IPS-18a (cell line): ENCODE measurements around the gene SPEF2.

Experiments used
- H3K27ac ChIP-seq: one replicate; pipeline ENCODE4 v1.5.1; 2013; ENCODE audit warnings: low read length
- H3K27me3 ChIP-seq: one replicate; pipeline ENCODE4 v1.6.1; 2013; ENCODE audit warnings: mild to moderate bottlenecking, low read length; ENCODE audit not compliant: control insufficient read depth, insufficient read depth
- H3K36me3 ChIP-seq: one replicate; pipeline ENCODE4 v1.6.1; 2013; ENCODE audit warnings: low read depth, low read length; ENCODE audit not compliant: control insufficient read depth
- H3K4me1 ChIP-seq: one replicate; pipeline ENCODE4 v1.6.1; 2013; ENCODE audit warnings: low read depth, low read length; ENCODE audit not compliant: control insufficient read depth
- H3K4me3 ChIP-seq: one replicate; pipeline ENCODE4 v1.5.1; 2013; ENCODE audit warnings: low read length
- H3K9ac ChIP-seq: one replicate; pipeline ENCODE4 v1.6.1; 2013; ENCODE audit warnings: mild to moderate bottlenecking, low read length, moderate library complexity
- H3K9me3 ChIP-seq: one replicate; pipeline ENCODE4 v1.6.1; 2013; ENCODE audit warnings: low read depth, low read length; ENCODE audit not compliant: control insufficient read depth

SPEF2 gene

GRCh38 chr5:35622974-35623373, 5.3 kb downstream of the SPEF2 start:
- Histone ChIP-seq H3K36me3 (no peaks in the 10 kb centered on the region), H3K27me3 (peaks cover 24% of the 10 kb centered on the region), H3K27ac (no peak overlapping the region), H3K4me3 (no peak overlapping the region), H3K4me1 (no peaks in the 10 kb centered on the region), H3K9ac (no peak overlapping the region), H3K9me3 (no peaks in the 10 kb centered on the region)

DNA sequence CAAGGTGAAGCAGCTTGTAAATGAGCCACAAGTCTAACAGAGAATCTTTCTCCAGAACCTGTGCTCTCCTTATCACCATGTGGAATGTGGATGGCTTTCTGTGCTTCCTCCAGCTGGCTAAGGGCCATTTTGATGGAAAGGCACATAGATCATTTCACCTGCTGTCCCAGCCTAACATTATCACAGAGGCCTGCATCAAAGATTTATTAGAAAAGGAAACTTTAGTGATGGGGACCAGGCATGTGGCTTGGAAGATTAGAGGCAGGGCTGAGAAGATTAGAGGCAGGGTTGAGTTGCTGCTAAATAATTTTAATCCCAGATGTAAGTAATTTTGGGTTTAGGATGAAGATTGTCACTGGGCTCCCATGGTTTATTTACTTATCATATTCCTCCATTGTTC, 6.3 kb downstream of the SPEF2 start:
- Histone ChIP-seq H3K4me1 (no peaks in the 10 kb centered on the region), H3K27me3 (peaks cover 14% of the 10 kb centered on the region), H3K36me3 (no peaks in the 10 kb centered on the region), H3K27ac (no peak overlapping the region), H3K4me3 (no peak overlapping the region), H3K9ac (no peak overlapping the region), H3K9me3 (no peaks in the 10 kb centered on the region)

DNA sequence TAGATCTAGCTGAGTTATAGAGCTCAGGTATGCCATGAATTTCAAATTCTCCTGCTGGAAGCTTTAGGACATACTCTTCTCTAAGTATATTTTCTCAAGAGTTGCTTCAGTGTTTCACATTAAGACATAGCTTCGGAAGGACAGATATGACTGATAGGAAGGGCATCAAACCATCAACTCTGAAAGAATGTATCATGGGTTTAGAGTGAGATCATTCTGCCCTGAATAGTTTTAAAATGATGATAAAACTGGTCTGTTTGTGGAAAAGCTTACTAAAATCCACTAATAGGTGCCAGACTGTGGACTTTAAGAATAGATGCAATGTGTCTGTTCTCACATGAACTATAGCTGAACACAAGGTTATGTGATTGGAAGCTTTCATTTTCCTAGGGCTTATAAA, 8.4 kb downstream of the SPEF2 start:
- Histone ChIP-seq H3K36me3 (no peaks in the 10 kb centered on the region), H3K9me3 (no peaks in the 10 kb centered on the region), H3K4me1 (no peaks in the 10 kb centered on the region), H3K27me3 (no peaks in the 10 kb centered on the region), H3K27ac (no peak overlapping the region), H3K4me3 (no peak overlapping the region), H3K9ac (no peak overlapping the region)

- Histone ChIP-seq H3K4me1 (no peaks in the 10 kb centered on the region), H3K9ac (no peak overlapping the region), H3K27ac (no peak overlapping the region), H3K4me3 (no peak overlapping the region), H3K9me3 (no peaks in the 10 kb centered on the region), H3K27me3 (no peaks in the 10 kb centered on the region), H3K36me3 (no peaks in the 10 kb centered on the region)
Observed at GRCh38 chr5:35626553-35626952, 8.9 kb downstream of the SPEF2 start.

- no peaks in the 10 kb centered on the region for H3K36me3 ChIP-seq
Observed at GRCh38 chr5:35634326-35634725, 16.7 kb downstream of the SPEF2 start.

DNA sequence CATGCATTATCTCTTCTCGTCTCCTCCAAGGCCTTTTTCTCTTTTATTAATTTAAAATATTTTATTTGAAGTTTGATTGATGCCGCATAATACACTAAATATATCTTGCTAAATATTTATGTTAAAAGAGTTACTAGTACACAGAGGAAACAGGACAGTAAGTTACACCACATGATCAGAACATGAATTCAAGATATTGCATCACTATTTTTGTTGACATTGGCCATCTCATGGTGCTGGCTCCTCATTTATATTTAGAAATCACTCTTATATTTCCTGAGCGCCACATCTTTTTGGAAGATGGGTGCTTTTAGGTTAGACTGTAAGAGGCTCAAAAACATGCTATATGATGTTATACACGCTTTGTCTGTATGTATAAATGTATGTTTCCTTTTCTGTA, 23.0 kb downstream of the SPEF2 start:
- Histone ChIP-seq H3K9me3 (no peaks in the 10 kb centered on the region), H3K27me3 (no peaks in the 10 kb centered on the region), H3K4me3 (no peak overlapping the region), H3K27ac (no peak overlapping the region), H3K9ac (no peak overlapping the region), H3K4me1 (no peaks in the 10 kb centered on the region), H3K36me3 (no peaks in the 10 kb centered on the region)

More at GRCh38 chr5:35634326-35634725, 16.7 kb downstream of the SPEF2 start:
- Histone ChIP-seq H3K9ac (no peak overlapping the region), H3K4me1 (no peaks in the 10 kb centered on the region), H3K27ac (no peak overlapping the region), H3K27me3 (no peaks in the 10 kb centered on the region), H3K4me3 (no peak overlapping the region), H3K9me3 (peaks cover 11% of the 10 kb centered on the region)

DNA sequence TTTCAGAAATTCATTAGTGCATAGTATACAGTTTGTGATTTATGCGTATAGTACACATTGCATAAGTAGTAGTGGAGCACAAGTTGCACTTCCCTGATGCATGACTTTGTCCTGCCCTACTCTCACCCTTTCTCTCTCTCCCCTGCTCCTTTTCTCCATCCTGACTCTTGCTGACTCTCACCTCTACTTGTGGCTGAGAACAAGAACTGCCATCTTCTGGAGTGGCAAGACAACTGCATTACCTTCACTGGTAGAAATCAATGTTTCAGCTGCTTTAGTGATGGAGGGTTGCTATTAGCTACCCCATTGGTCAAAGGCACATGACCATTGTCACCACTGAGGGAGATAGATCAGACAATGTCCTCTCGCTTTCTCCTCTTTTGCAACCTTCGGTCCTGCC, 26.9 kb downstream of the SPEF2 start:
- Histone ChIP-seq H3K36me3 (no peaks in the 10 kb centered on the region), H3K9ac (no peak overlapping the region), H3K27me3 (no peaks in the 10 kb centered on the region), H3K4me3 (no peak overlapping the region), H3K9me3 (no peaks in the 10 kb centered on the region), H3K27ac (no peak overlapping the region), H3K4me1 (no peaks in the 10 kb centered on the region)

- H3K27ac ChIP-seq: no peak overlapping the region
- H3K36me3 ChIP-seq: no peaks in the 10 kb centered on the region
- H3K9ac ChIP-seq: no peak overlapping the region
- H3K4me1 ChIP-seq: no peaks in the 10 kb centered on the region
- H3K9me3 ChIP-seq: no peaks in the 10 kb centered on the region
- no peak overlapping the region for H3K4me3 ChIP-seq
- no peaks in the 10 kb centered on the region for H3K27me3 ChIP-seq
Observed at GRCh38 chr5:35647128-35647527, 29.5 kb downstream of the SPEF2 start.

DNA sequence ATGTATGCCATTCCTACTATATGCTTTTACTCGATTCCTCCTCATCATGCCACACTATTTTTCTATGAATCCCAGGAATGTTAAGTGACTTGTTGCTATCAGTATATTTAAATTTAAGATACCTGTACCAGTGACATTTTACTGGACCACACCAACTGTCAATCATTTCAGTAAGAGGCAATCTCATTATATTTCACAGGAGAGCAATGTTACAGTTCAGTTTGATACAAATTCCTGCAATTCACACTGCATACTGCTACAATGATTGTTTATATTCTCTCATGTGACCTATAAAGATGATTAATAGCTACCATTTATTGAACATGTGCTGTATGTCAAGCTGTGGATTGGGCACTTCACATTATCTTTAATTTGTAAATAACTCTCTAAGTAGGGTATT, 30.0 kb downstream of the SPEF2 start:
- no peaks in the 10 kb centered on the region for H3K36me3 ChIP-seq
- H3K27ac ChIP-seq: no peak overlapping the region
- no peaks in the 10 kb centered on the region for H3K27me3 ChIP-seq
- no peaks in the 10 kb centered on the region for H3K9me3 ChIP-seq
- no peak overlapping the region for H3K9ac ChIP-seq
- no peaks in the 10 kb centered on the region for H3K4me1 ChIP-seq
- no peak overlapping the region for H3K4me3 ChIP-seq

GRCh38 chr5:35651002-35651756, 33.5 kb downstream of the SPEF2 start:
- Histone ChIP-seq H3K4me3 (no peak overlapping the region), H3K27me3 (no peaks in the 10 kb centered on the region), H3K9me3 (no peaks in the 10 kb centered on the region), H3K4me1 (no peaks in the 10 kb centered on the region), H3K36me3 (no peaks in the 10 kb centered on the region), H3K9ac (no peak overlapping the region), H3K27ac (no peak overlapping the region)

DNA sequence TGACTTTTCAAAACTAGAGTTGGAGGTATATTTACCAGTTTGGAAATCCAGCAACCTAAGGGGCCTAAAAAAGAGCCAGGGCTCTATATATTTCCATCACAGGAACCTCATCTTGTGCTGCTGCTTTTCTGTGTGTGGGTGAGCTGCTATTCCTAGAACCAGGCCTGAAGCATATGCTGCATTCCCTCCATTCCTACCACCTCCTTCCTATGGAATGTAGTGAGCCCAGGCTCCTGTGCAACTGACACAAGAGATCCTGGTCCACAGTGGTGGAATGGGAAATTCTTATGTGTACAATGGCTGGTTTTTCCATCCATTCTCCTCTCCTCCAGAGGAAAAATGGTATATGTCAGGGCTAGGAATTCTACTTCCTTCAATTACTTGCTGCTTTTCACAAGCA, 39.1 kb downstream of the SPEF2 start:
- H3K27ac ChIP-seq: no peak overlapping the region

DNA sequence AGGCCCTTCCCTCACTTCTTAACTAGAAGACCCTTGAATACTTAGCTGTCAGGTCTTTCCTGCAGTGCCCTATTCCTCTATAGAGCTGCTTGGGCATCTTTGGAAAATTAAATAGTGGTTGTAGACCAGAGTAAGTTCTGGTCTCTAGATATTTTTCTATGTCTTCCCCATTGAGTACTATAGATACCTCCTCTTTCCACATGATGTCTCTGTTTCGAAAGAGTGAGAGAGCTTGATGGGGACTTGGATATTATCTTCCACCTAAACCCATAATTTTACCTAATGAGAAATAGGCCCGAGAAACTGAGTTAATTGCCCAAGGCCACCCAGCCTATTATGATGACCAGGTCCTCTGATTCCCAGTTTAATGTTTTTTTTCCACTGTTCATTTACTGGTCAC, 40.2 kb downstream of the SPEF2 start:
- Histone ChIP-seq H3K9me3 (no peaks in the 10 kb centered on the region), H3K27ac (no peak overlapping the region), H3K27me3 (no peaks in the 10 kb centered on the region), H3K4me3 (no peak overlapping the region), H3K9ac (no peak overlapping the region), H3K36me3 (no peaks in the 10 kb centered on the region), H3K4me1 (no peaks in the 10 kb centered on the region)

More for the DNA sequence above, 39.1 kb downstream of the SPEF2 start:
- H3K36me3 ChIP-seq: no peaks in the 10 kb centered on the region
- no peaks in the 10 kb centered on the region for H3K27me3 ChIP-seq
- no peaks in the 10 kb centered on the region for H3K9me3 ChIP-seq
- no peaks in the 10 kb centered on the region for H3K4me1 ChIP-seq
- no peak overlapping the region for H3K4me3 ChIP-seq
- H3K9ac ChIP-seq: no peak overlapping the region
